PC-3 (cell line): ENCODE measurements around the gene CEP170B. TPM values are rescaled to one million over a fixed set of nuclear protein-coding genes. Genes with fewer than 3 reads are reported as not detected.
"Not testable (repeated sequence)": the region's sequence is repeated elsewhere in the genome, so short reads cannot be mapped to it uniquely, and the experiment has no call there.

Experiments
- ATAC-seq: fragments of 200-7000 bp; cut with Tn5 transposase; 2 replicates; pipeline ENCODE4 v1.9.1; 2020; ENCODE audit warnings: mild to moderate bottlenecking, moderate library complexity
- BruUV-seq: library from RNA; stranded (reverse); fragments of 400-500 nt; replicated peaks from 2 replicates; lab custom pipeline; 2021; lab: Mats Ljungman, UMichigan
- CTCF ChIA-PET: fragments of 300-600 bp; sonication (Branson Sonifier 250); formaldehyde crosslinking; loops from one replicate; lab custom pipeline; 2022; ENCODE audit warnings: antibody characterized with exemption; lab: Charles Lee
- POLR2A ChIA-PET: fragments of 300-600 bp; sonication (Branson Sonifier 250); formaldehyde crosslinking; loops from one replicate; lab custom pipeline; 2022; ENCODE audit warnings: antibody characterized with exemption; ENCODE audit not compliant: unreplicated experiment; lab: Charles Lee
- DNase-seq: peaks from one replicate; pipeline ENCODE4 v3.0.0-alpha.2; 2015
- H2AFZ ChIP-seq: fragments of 300-600 bp; sonication (generic); 2 replicates; pipeline ENCODE4 v1.6.0; 2016; ENCODE audit warnings: antibody characterized with exemption, low read length
- H3F3A ChIP-seq: fragments of 300-600 bp; sonication (generic); one replicate; pipeline ENCODE4 v1.6.0; 2017; ENCODE audit warnings: antibody characterized with exemption, low read length, control low read depth, mild to moderate bottlenecking; ENCODE audit not compliant: unreplicated experiment
- H3K27ac ChIP-seq: fragments of 300-600 bp; sonication (generic); 2 replicates; pipeline ENCODE4 v1.5.1; 2016; ENCODE audit warnings: mild to moderate bottlenecking, low read length
- H3K27me3 ChIP-seq: fragments of 300-600 bp; sonication (generic); 2 replicates; pipeline ENCODE4 v1.6.1; 2016; ENCODE audit warnings: low read length, mixed read lengths
- H3K36me3 ChIP-seq: fragments of 300-600 bp; sonication (generic); 2 replicates; pipeline ENCODE4 v1.6.1; 2016; ENCODE audit warnings: low read depth, mixed run types, low read length, mixed read lengths
- H3K4me1 ChIP-seq: fragments of 300-600 bp; sonication (generic); 2 replicates; pipeline ENCODE4 v1.5.1; 2016; ENCODE audit warnings: low read length; ENCODE audit not compliant: insufficient read depth
- H3K4me2 ChIP-seq: fragments of 300-600 bp; sonication (generic); 2 replicates; pipeline ENCODE4 v1.6.0; 2016; ENCODE audit warnings: low read length
- H3K4me3 ChIP-seq: fragments of 300-600 bp; sonication (generic); 2 replicates; pipeline ENCODE4 v1.5.1; 2016; ENCODE audit warnings: mild to moderate bottlenecking, low read length, mixed read lengths
- H3K79me2 ChIP-seq: fragments of 300-600 bp; sonication (generic); 2 replicates; pipeline ENCODE4 v1.6.1; 2017; ENCODE audit warnings: low read length, mixed read lengths
- H3K9ac ChIP-seq: fragments of 300-600 bp; sonication (generic); 2 replicates; pipeline ENCODE4 v1.6.0; 2016; ENCODE audit warnings: mild to moderate bottlenecking, low read length
- H3K9me2 ChIP-seq: fragments of 300-600 bp; sonication (generic); replicated peaks from 2 replicates; pipeline ENCODE4 v1.6.1; 2016; ENCODE audit warnings: mixed run types, low read length, mixed read lengths
- H3K9me3 ChIP-seq: fragments of 300-600 bp; sonication (generic); 2 replicates; pipeline ENCODE4 v1.6.1; 2016; ENCODE audit warnings: low read length, mixed read lengths
- H4K20me1 ChIP-seq: fragments of 300-600 bp; sonication (generic); 2 replicates; pipeline ENCODE4 v1.6.1; 2016; ENCODE audit warnings: low read length, mixed read lengths
- intact Hi-C: fragments of 100-400 bp; cut with micrococcal nuclease; formaldehyde crosslinking; loops from 2 replicates; pipeline ENCODE4 v1.9.0; 2023
- total RNA-seq: library from RNA; depleted of rRNA; stranded (reverse); fragments of >200 nt; gene quantifications from 2 replicates; pipeline ENCODE4 v1.2.3, GENCODE V29; 2014; rRNA removed

Gene CEP170B
- total RNA-seq, 1 experiment from 2014 or later, result 33.2 TPM

GRCh38 chr14:104944436-104945205 lies 79.6 kb downstream of the CEP170B start:
- DNase-seq, H2AFZ ChIP-seq, H3K4me3 ChIP-seq, H3K36me3 ChIP-seq, H3F3A ChIP-seq, intact Hi-C loops, H3K9ac ChIP-seq, POLR2A ChIA-PET, H3K9me3 ChIP-seq, H3K79me2 ChIP-seq, H3K4me1 ChIP-seq, H3K9me2 ChIP-seq, H4K20me1 ChIP-seq, CTCF ChIA-PET, H3K27me3 ChIP-seq, BruUV-seq, H3K4me2 ChIP-seq, ATAC-seq, H3K27ac ChIP-seq: not testable (repeated sequence)

GRCh38 chr14:104945266-104945665 lies 80.2 kb downstream of the CEP170B start:
- H3K9ac ChIP-seq, CTCF ChIA-PET, DNase-seq: not testable (repeated sequence)

More at GRCh38 chr14:104945266-104945665, 80.2 kb downstream of the CEP170B start:
- H3K4me1 ChIP-seq, H4K20me1 ChIP-seq, H3K4me3 ChIP-seq, H2AFZ ChIP-seq, H3K27ac ChIP-seq, ATAC-seq, H3K4me2 ChIP-seq, POLR2A ChIA-PET, intact Hi-C loops, H3K79me2 ChIP-seq, H3K27me3 ChIP-seq, H3F3A ChIP-seq, H3K9me3 ChIP-seq, BruUV-seq, H3K9me2 ChIP-seq, H3K36me3 ChIP-seq: not testable (repeated sequence)

Other genes starting within 250 kb of the CEP170B start
- 132 and 161 TPM in 2 replicates for gene INF2, start 175.7 kb upstream of the CEP170B start, total RNA-seq
- 7.9 and 8.8 TPM in 2 replicates for gene ADSS1, start 141.0 kb upstream of the CEP170B start, total RNA-seq
- gene SIVA1, start 112.1 kb upstream of the CEP170B start, total RNA-seq, result 375 and 519 TPM in 2 replicates
- gene AKT1, start 69.5 kb upstream of the CEP170B start, total RNA-seq, result 196 and 212 TPM in 2 replicates
- gene ZBTB42, start 64.2 kb upstream of the CEP170B start, total RNA-seq, result 9.2 and 11.3 TPM in 2 replicates
- 0.04 TPM in 1 of 2 replicates, not detected in the other for gene PLD4, start 59.6 kb downstream of the CEP170B start, total RNA-seq
- 25.0 and 31.1 TPM in 2 replicates for gene AHNAK2, start 113.1 kb downstream of the CEP170B start, total RNA-seq
- 19.2 and 27.5 TPM in 2 replicates for gene CLBA1, start 120.5 kb downstream of the CEP170B start, total RNA-seq
- 113 and 133 TPM in 2 replicates for gene CDCA4, start 155.8 kb downstream of the CEP170B start, total RNA-seq
- gene GPR132, start 200.2 kb downstream of the CEP170B start, total RNA-seq, result 0.04 and 0.12 TPM in 2 replicates